AG04449 (cell line): ENCODE data around the gene UBN1.

Experiments used
- CTCF ChIA-PET: fragments of 350-600 bp; formaldehyde crosslinking; extraction: SDS; loops from one replicate; lab custom pipeline; 2021; ENCODE audit warnings: antibody characterized with exemption; lab: Yijun Ruan, JAX
- POLR2A ChIA-PET: fragments of 400-600, 350-600 bp; formaldehyde crosslinking; extraction: SDS; loops from one replicate; lab custom pipeline; 2020; ENCODE audit warnings: antibody characterized with exemption, inconsistent platforms; lab: Yijun Ruan, JAX
- DNase-seq: peaks from one replicate; pipeline ENCODE4 v3.0.0-alpha.2; 2010; ENCODE audit warnings: low read depth, low spot score
- H3K4me3 ChIP-seq: 2 replicates; pipeline ENCODE4 v1.5.1; 2011; ENCODE audit warnings: low read depth, mild to moderate bottlenecking, control low read depth, low read length
- TF ChIP-seq, protein P1 (sequence below): IDR thresholded peaks from one replicate; pipeline ENCODE4 v1.5.1; 2011; ENCODE audit warnings: mild to moderate bottlenecking, moderate library complexity, low read length, control low read depth, inconsistent platforms; ENCODE audit not compliant: insufficient read depth; ENCODE audit errors: missing control alignments

The UBN1 gene

DNA sequence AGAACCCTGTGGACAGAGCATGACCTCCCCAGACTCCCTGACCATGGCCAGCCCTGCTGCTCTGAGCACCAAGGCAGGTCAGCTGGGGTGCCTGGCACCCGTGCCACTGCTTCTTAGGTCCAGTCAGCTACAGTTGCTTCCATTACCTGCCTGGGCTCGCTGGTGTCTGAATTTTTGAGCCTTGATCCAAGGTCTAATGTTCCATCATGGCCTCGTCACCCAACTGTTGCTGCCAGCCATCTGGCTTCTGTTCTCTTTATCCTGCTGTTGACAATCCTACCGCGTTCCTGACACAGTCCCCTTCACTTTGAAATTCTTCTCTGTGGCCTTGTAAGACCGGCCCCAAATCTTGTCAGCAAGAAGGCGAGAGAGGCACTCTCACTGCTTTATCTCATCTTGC, 16.9 kb upstream of the UBN1 start:
- no peak for DNase-seq
- no peak overlapping the region for H3K4me3 ChIP-seq
- ChIA-PET POLR2A (no interaction called here), CTCF (no interaction called here)
- TF ChIP-seq, protein P1, sequence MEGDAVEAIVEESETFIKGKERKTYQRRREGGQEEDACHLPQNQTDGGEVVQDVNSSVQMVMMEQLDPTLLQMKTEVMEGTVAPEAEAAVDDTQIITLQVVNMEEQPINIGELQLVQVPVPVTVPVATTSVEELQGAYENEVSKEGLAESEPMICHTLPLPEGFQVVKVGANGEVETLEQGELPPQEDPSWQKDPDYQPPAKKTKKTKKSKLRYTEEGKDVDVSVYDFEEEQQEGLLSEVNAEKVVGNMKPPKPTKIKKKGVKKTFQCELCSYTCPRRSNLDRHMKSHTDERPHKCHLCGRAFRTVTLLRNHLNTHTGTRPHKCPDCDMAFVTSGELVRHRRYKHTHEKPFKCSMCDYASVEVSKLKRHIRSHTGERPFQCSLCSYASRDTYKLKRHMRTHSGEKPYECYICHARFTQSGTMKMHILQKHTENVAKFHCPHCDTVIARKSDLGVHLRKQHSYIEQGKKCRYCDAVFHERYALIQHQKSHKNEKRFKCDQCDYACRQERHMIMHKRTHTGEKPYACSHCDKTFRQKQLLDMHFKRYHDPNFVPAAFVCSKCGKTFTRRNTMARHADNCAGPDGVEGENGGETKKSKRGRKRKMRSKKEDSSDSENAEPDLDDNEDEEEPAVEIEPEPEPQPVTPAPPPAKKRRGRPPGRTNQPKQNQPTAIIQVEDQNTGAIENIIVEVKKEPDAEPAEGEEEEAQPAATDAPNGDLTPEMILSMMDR = no peak

- ChIA-PET CTCF (no interaction called here), POLR2A (no interaction called here)
- no peak for DNase-seq
- TF ChIP-seq, protein P1 = no peak
- no peak overlapping the region for H3K4me3 ChIP-seq
These were observed 15.7 kb upstream of the UBN1 start for GRCh38 chr16:4831616-4832015.

DNA sequence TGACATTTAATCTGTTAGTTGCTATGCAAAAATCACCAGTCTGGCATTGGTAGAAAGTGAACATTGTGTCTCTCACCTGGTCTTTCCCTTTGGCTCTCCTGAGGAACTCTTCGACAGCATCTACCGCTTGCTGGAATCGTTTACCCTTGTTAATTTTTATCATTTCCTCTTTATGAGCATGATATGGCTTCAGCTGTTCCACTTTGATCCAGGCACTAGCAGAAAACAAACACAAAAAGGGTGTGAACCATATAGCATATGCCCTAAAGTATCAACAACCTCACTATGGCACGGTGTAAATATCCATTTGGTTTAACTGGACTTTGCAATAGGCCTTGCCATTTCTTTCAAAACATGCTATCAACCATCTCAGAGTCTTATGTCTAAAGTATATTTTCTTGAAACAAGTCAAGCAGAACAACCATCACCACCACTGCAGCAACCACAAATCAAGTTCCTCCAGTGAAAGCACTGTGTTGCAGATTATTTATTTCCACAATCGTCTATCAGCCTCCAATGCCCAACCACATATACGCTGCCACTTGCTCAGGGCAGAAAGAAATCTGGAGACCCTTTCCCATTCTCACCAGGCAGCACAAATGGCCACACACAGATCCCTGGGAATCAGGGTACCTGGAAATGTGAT, 14.5 kb upstream of the UBN1 start:
- DNase-seq = no peak
- ChIA-PET POLR2A (interaction anchor here (1.0 kb wide), 1 partner anchor 13 kb away, joined by 4 read pairs; no protein-coding TSS in a partner anchor), CTCF (no interaction called here)
- TF ChIP-seq, protein P1 = no peak
- no peak overlapping the region for H3K4me3 ChIP-seq

DNA sequence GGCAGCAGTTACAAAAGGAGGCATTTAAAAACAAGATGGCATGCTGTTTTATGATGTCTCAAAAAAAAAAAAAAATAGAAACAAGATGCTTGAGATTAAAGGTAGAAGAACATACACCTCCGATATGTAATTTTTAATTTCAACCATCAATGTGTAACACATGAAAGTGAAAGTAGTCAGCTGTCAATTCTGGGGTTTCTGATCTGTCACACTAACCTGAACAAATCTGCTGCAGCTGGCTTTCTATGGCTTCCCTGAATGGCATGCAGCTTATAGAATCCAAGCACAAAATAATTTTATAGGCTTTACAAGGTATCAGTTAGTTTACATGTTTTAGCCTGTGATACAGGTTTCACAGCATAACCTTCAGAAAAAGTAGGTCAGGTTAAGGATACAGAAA, 13.7 kb upstream of the UBN1 start:
- no peak for DNase-seq

DNA sequence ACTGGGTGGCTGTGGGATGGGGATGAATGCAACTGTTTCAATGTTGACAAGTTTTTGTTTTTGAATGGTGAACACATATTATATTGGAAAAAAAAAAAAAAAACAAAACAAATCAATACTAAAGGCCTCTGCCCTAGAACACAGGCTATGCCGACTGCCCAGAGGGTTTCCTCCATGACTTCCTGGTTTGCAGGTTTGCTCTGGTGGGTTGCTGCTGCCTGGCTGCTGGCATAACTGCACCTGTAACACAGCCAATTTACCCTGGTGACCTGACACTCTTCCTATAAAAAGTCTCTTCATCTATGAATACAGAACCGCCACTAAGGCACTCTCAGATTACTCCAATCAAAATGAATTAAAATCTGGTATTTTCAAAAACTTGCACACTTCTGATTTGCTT, 10.6 kb upstream of the UBN1 start:
- DNase-seq = no peak
- TF ChIP-seq, protein P1 = no peak
- CTCF ChIA-PET = interaction anchor here (1.0 to 2.0 kb wide), 3 partner anchors 10 to 119 kb away, joined by 3 to 11 read pairs (median 6); partner anchors contain the start of genes GLYR1 and UBN1
- POLR2A ChIA-PET = no interaction called here
- no peak overlapping the region for H3K4me3 ChIP-seq

More for the DNA sequence above, 13.7 kb upstream of the UBN1 start:
- ChIA-PET CTCF (interaction anchor here (0.8 kb wide), 1 partner anchor 11 kb away, joined by 3 read pairs; no protein-coding TSS in a partner anchor), POLR2A (interaction anchor here (1.0 kb wide), 1 partner anchor 13 kb away, joined by 4 read pairs; no protein-coding TSS in a partner anchor)
- TF ChIP-seq, protein P1 = no peak
- H3K4me3 ChIP-seq = no peak overlapping the region

GRCh38 chr16:4837733-4838501, 9.4 kb upstream of the UBN1 start:
- DNase-seq = no peak
- TF ChIP-seq, protein P1 = no peak
- H3K4me3 ChIP-seq = no peak overlapping the region
- ChIA-PET POLR2A (interaction anchor here (0.7 kb wide), 1 partner anchor 30 kb away, joined by 6 read pairs; no protein-coding TSS in a partner anchor), CTCF (interaction anchor here (1.0 kb wide), 1 partner anchor 9 kb away, joined by 3 read pairs; the partner anchor contains the start of genes GLYR1 and UBN1)
